GM23338 (cell line): Measurements from ENCODE around the gene KIF1C. TPM values are rescaled to one million over a fixed set of nuclear protein-coding genes. Genes with fewer than 3 reads are reported as not detected.

ENCODE experiments used
- ATAC-seq: fragments of 200-7000 bp; cut with Tn5 transposase; 3 replicates; pipeline ENCODE4 v1.9.1; 2020
- DNase-seq: peaks from one replicate; pipeline ENCODE4 v3.0.0-alpha.2; 2015; ENCODE audit warnings: low spot score
- H2AFZ ChIP-seq: fragments of 200-600 bp; sonication (generic); 2 replicates; pipeline ENCODE4 v1.8.0; 2016; ENCODE audit warnings: antibody characterized with exemption, mild to moderate bottlenecking, moderate library complexity
- H3F3A ChIP-seq: fragments of 200-600 bp; sonication (generic); replicated peaks from 2 replicates; pipeline ENCODE4 v1.8.0; 2017; ENCODE audit warnings: antibody characterized with exemption, mixed run types, low read depth
- H3K27ac ChIP-seq: fragments of 200-600 bp; sonication (generic); 2 replicates; pipeline ENCODE4 v1.6.1; 2016; ENCODE audit warnings: low read depth
- H3K27me3 ChIP-seq: fragments of 200-600 bp; sonication (generic); 2 replicates; pipeline ENCODE4 v1.8.0; 2016; ENCODE audit warnings: mild to moderate bottlenecking, mixed run types, moderate library complexity; ENCODE audit not compliant: insufficient read depth
- H3K36me3 ChIP-seq: fragments of 200-600 bp; sonication (generic); 2 replicates; pipeline ENCODE4 v1.8.0; 2016; ENCODE audit warnings: mild to moderate bottlenecking; ENCODE audit not compliant: insufficient read depth
- H3K4me1 ChIP-seq: fragments of 200-600 bp; sonication (generic); 2 replicates; pipeline ENCODE4 v1.8.0; 2016; ENCODE audit warnings: mild to moderate bottlenecking, moderate library complexity; ENCODE audit not compliant: insufficient read depth
- H3K4me2 ChIP-seq: fragments of 200-600 bp; sonication (generic); 2 replicates; pipeline ENCODE4 v1.7.1; 2017; ENCODE audit warnings: mixed run types
- H3K4me3 ChIP-seq: fragments of 200-600 bp; sonication (generic); 2 replicates; pipeline ENCODE4 v1.6.1; 2016; ENCODE audit warnings: mixed run types
- H3K79me2 ChIP-seq: fragments of 200-600 bp; sonication (generic); replicated peaks from 2 replicates; pipeline ENCODE4 v1.8.0; 2017; ENCODE audit warnings: mild to moderate bottlenecking; ENCODE audit not compliant: insufficient read depth
- H3K9me2 ChIP-seq: fragments of 200-600 bp; sonication (generic); 2 replicates; pipeline ENCODE4 v1.8.0; 2017; ENCODE audit not compliant: insufficient read depth
- H4K20me1 ChIP-seq: fragments of 200-600 bp; sonication (generic); replicated peaks from 2 replicates; pipeline ENCODE4 v1.8.0; 2017; ENCODE audit warnings: mild to moderate bottlenecking; ENCODE audit not compliant: insufficient read depth
- H3K27ac Mint-ChIP-seq: 2 replicates; pipeline ENCODE4 v1.8.0; 2020; ENCODE audit warnings: inconsistent platforms, mild to moderate bottlenecking, moderate library complexity, mixed read lengths
- H3K27me3 Mint-ChIP-seq: 3 replicates; pipeline ENCODE4 v1.8.0; 2022; ENCODE audit warnings: low read depth, mild to moderate bottlenecking, moderate library complexity, mixed read lengths, inconsistent platforms; ENCODE audit not compliant: insufficient read depth, poor library complexity
- H3K36me3 Mint-ChIP-seq: 3 replicates; pipeline ENCODE4 v1.8.0; 2021; ENCODE audit warnings: low read depth, mild to moderate bottlenecking, inconsistent platforms, moderate library complexity, mixed read lengths
- H3K4me1 Mint-ChIP-seq: 3 replicates; pipeline ENCODE4 v1.8.0; 2020; ENCODE audit warnings: mild to moderate bottlenecking, inconsistent platforms, mixed read lengths
- H3K4me3 Mint-ChIP-seq: 3 replicates; pipeline ENCODE4 v1.8.0; 2021; ENCODE audit warnings: moderate library complexity, mild to moderate bottlenecking, inconsistent platforms, mixed read lengths
- H3K9me3 Mint-ChIP-seq: 3 replicates; pipeline ENCODE4 v1.8.0; 2020; ENCODE audit warnings: moderate library complexity, mild to moderate bottlenecking, inconsistent platforms, mixed read lengths
- EZH2 ChIP-seq: fragments of 200-600 bp; sonication (generic); IDR thresholded peaks from one replicate; pipeline ENCODE4 v1.8.0; 2017; ENCODE audit warnings: antibody characterized with exemption, mild to moderate bottlenecking, low read depth; ENCODE audit not compliant: unreplicated experiment
- EZH2phosphoT487 ChIP-seq: fragments of 200-600 bp; sonication (generic); IDR thresholded peaks from one replicate; pipeline ENCODE4 v1.8.1; 2018; ENCODE audit warnings: antibody characterized with exemption; ENCODE audit not compliant: unreplicated experiment
- JUNB ChIP-seq: IDR thresholded peaks from one replicate; pipeline ENCODE4 v1.6.1; 2016; ENCODE audit warnings: antibody characterized with exemption; ENCODE audit not compliant: unreplicated experiment
- NANOG ChIP-seq: IDR thresholded peaks from 2 replicates; pipeline ENCODE4 v1.6.1; 2016; ENCODE audit warnings: antibody characterized with exemption, borderline replicate concordance
- REST ChIP-seq: IDR thresholded peaks from one replicate; pipeline ENCODE4 v1.6.1; 2018; ENCODE audit warnings: antibody characterized with exemption; ENCODE audit not compliant: unreplicated experiment
- ZNF114 ChIP-seq: fragments of 250-450 bp; sonication (Bioruptor Pico); IDR thresholded peaks from 2 replicates; pipeline ENCODE4 v1.5.0; 2020; ENCODE audit warnings: mild to moderate bottlenecking, moderate library complexity
- ZNF462 ChIP-seq: fragments of 250-450 bp; sonication (Bioruptor Pico); IDR thresholded peaks from 2 replicates; pipeline ENCODE4 v1.5.0; 2020; ENCODE audit warnings: mild to moderate bottlenecking, moderate library complexity
- polyA plus RNA-seq: library from polyadenylated mRNA; unstranded; fragments of >200 nt; fragmentation: Nextera tagmentation; extraction: Ambion mirVana; gene quantifications from 2 replicates; pipeline ENCODE4 v1.2.1, GENCODE V29; 2016
- total RNA-seq: library from RNA; depleted of rRNA; stranded (reverse); fragments of >200 nt; shearing (Covaris generic); gene quantifications from 2 replicates; pipeline ENCODE4 v1.2.3, GENCODE V29; 2014
- TF ChIP-seq, protein P1 (sequence below), 2 experiments: fragments of 200-600 bp in 1 of 2; sonication (generic) in 1 of 2; conservative IDR thresholded peaks; 2 replicates each; pipeline versions ENCODE4 v1.5.1 to v1.6.1; 2016 to 2017; ENCODE audit warnings: antibody characterized with exemption in 2 of 2, low read depth in 2 of 2, mild to moderate bottlenecking in 2 of 2, moderate library complexity in 1 of 2

KIF1C gene
- total and polyA plus RNA-seq, 2 experiments from 2014 or later, result 13.5 to 61.4 TPM

GRCh38 chr17:4960279-4960922 is 37.3 kb upstream of the KIF1C start (continued):
- TF ChIP-seq ZNF462 (CRISPR knock-in tag), result no peak
- no peak for TF ChIP-seq REST

- Mint-ChIP-seq H3K9me3 (peaks cover 18% of the 10 kb centered on the region), H3K27ac (no peak overlapping the region; the same call in 1 of the 2 replicates), H3K4me1 (peaks cover 26% of the 10 kb centered on the region), H3K4me3 (peak overlapping the region; percentile 54; the same call in 2 of the 3 replicates), H3K27me3 (peaks cover 18% of the 10 kb centered on the region), H3K36me3 (peaks cover 55% of the 10 kb centered on the region)
- DNase-seq (no peak), ATAC-seq (no peak)
- Histone ChIP-seq H2AFZ (no peak overlapping the region), H3K4me1 (peaks cover 22% of the 10 kb centered on the region), H3K9me2 (no peaks in the 10 kb centered on the region), H4K20me1 (0 out of 2 replicates have a peak, but pooled peaks cover under 1% of the 10 kb centered on the region), H3K79me2 (peaks cover 38% of the 10 kb centered on the region), H3K27ac (no peak overlapping the region), H3K36me3 (no peaks in the 10 kb centered on the region; the same call in 1 of the 2 replicates), H3K27me3 (no peaks in the 10 kb centered on the region), H3K4me2 (peak overlapping the region; percentile 86; the same call in 1 of the 2 replicates), H3K4me3 (no peak overlapping the region), H3F3A (peaks cover 16% of the 10 kb centered on the region; the same call in 1 of the 2 replicates)
- TF ChIP-seq JUNB (no peak), EZH2phosphoT487 (no peak), NANOG (no peak), EZH2 (no peak), ZNF114 (no peak)
- TF ChIP-seq, protein P1, sequence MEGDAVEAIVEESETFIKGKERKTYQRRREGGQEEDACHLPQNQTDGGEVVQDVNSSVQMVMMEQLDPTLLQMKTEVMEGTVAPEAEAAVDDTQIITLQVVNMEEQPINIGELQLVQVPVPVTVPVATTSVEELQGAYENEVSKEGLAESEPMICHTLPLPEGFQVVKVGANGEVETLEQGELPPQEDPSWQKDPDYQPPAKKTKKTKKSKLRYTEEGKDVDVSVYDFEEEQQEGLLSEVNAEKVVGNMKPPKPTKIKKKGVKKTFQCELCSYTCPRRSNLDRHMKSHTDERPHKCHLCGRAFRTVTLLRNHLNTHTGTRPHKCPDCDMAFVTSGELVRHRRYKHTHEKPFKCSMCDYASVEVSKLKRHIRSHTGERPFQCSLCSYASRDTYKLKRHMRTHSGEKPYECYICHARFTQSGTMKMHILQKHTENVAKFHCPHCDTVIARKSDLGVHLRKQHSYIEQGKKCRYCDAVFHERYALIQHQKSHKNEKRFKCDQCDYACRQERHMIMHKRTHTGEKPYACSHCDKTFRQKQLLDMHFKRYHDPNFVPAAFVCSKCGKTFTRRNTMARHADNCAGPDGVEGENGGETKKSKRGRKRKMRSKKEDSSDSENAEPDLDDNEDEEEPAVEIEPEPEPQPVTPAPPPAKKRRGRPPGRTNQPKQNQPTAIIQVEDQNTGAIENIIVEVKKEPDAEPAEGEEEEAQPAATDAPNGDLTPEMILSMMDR (conservative IDR thresholded peaks at IDR 0.05; ENCODE audit: low read depth in 2 of 2), result no peak
These were observed 32.3 kb upstream of the KIF1C start for GRCh38 chr17:4965311-4965986.
